NB4 (cell line): ENCODE data around the gene ATG101.

Experiments
- CTCF ChIP-seq: IDR thresholded peaks from one replicate; pipeline ENCODE4 v1.5.1; 2012; ENCODE audit warnings: low read depth, low read length
- MAX ChIP-seq: IDR thresholded peaks from 2 replicates; pipeline ENCODE4 v1.6.1; 2011; ENCODE audit warnings: low read depth, low read length
- MYC ChIP-seq: IDR thresholded peaks from 2 replicates; pipeline ENCODE4 v1.6.1; 2011; ENCODE audit warnings: low read depth, low read length
- POLR2A ChIP-seq: IDR thresholded peaks from 2 replicates; pipeline ENCODE4 v1.6.1; 2011; ENCODE audit warnings: mild to moderate bottlenecking; ENCODE audit not compliant: insufficient read length; ENCODE audit errors: extremely low read depth

- TF ChIP-seq CTCF (peak; percentile 0), POLR2A (no peak), MAX (no peak), MYC (no peak)
These were observed 577 bp downstream of the ATG101 start for GRCh38 chr12:52070185-52070925.
